CD14-positive monocyte (primary cell): ENCODE measurements around the gene POLR3G. TPM values are rescaled to one million over a fixed set of nuclear protein-coding genes. Genes with fewer than 3 reads are reported as not detected.
A peak's percentile ranks its signal among the peaks of the same experiment; 100 is the strongest.

Experiments
- DNase-seq, 3 donors: peaks; one replicate each; pipeline ENCODE4 v3.0.0-alpha.2; 2011 to 2022
- H2AFZ ChIP-seq: 2 replicates; pipeline ENCODE4 v1.6.0; 2012; ENCODE audit warnings: mild to moderate bottlenecking, low read depth, low read length, inconsistent platforms; ENCODE audit not compliant: insufficient read depth, poor library complexity, severe bottlenecking
- H3K27ac ChIP-seq, 2 donors: 1 replicate in 1 of 2; 2 replicates in 1 of 2; pipeline ENCODE4 v1.5.1; 2012 to 2013; ENCODE audit warnings: low read length in 2 of 2, control low read depth in 1 of 2, inconsistent platforms in 1 of 2, low read depth in 1 of 2, mild to moderate bottlenecking in 1 of 2
- H3K27me3 ChIP-seq, 2 donors: one replicate each; pipeline versions ENCODE4 v1.6.0 to v1.6.1; 2011 to 2013; ENCODE audit warnings: low read length in 2 of 2; ENCODE audit not compliant: control insufficient read depth in 2 of 2, insufficient read depth in 2 of 2
- H3K36me3 ChIP-seq, 2 donors: replicated peaks in 1 of 2; 1 replicate in 1 of 2; 2 replicates in 1 of 2; pipeline versions ENCODE4 v1.5.1 to v1.6.1; 2012 to 2013; ENCODE audit warnings: low read length in 2 of 2, control low read depth in 1 of 2, inconsistent platforms in 1 of 2, mild to moderate bottlenecking in 1 of 2; ENCODE audit not compliant: insufficient read depth in 2 of 2, control insufficient read depth in 1 of 2
- H3K4me1 ChIP-seq, 2 donors: 1 replicate in 1 of 2; 2 replicates in 1 of 2; pipeline versions ENCODE4 v1.5.1 to v1.6.1; 2012 to 2013; ENCODE audit warnings: low read length in 2 of 2, control low read depth in 1 of 2, inconsistent platforms in 1 of 2, mild to moderate bottlenecking in 1 of 2, moderate library complexity in 1 of 2; ENCODE audit not compliant: insufficient read depth in 2 of 2, control insufficient read depth in 1 of 2
- H3K4me2 ChIP-seq: replicated peaks from 2 replicates; pipeline ENCODE3; 2012; ENCODE audit warnings: low read length, moderate library complexity, mild to moderate bottlenecking; ENCODE audit not compliant: poor library complexity, severe bottlenecking; ENCODE audit errors: extremely low read depth
- H3K4me3 ChIP-seq, 3 experiments: fragments of 200-600 bp in 1 of 3; sonication (generic) in 1 of 3; replicated peaks in 1 of 3; 1 replicate in 2 of 3; 2 replicates in 1 of 3; pipeline ENCODE4 v1.5.1; 2011 to 2013; ENCODE audit warnings: low read length in 3 of 3, mild to moderate bottlenecking in 3 of 3, control low read depth in 2 of 3, low read depth in 2 of 3, inconsistent platforms in 1 of 3, moderate library complexity in 1 of 3
- H3K79me2 ChIP-seq: 2 replicates; pipeline ENCODE4 v1.6.0; 2012; ENCODE audit warnings: mild to moderate bottlenecking, control low read depth, inconsistent platforms, low read length, moderate library complexity; ENCODE audit not compliant: insufficient read depth
- H3K9ac ChIP-seq: 2 replicates; pipeline ENCODE4 v1.6.0; 2017; ENCODE audit warnings: low read length, mild to moderate bottlenecking; ENCODE audit not compliant: insufficient read depth, poor library complexity, severe bottlenecking
- H3K9me3 ChIP-seq, 2 donors: replicated peaks in 1 of 2; 1 replicate in 1 of 2; 2 replicates in 1 of 2; pipeline versions ENCODE4 v1.5.1 to v1.6.1; 2012 to 2013; ENCODE audit warnings: low read length in 2 of 2, control low read depth in 1 of 2; ENCODE audit not compliant: control insufficient read depth in 1 of 2, insufficient read depth in 1 of 2
- H4K20me1 ChIP-seq: 2 replicates; pipeline ENCODE4 v1.6.0; 2012; ENCODE audit warnings: mild to moderate bottlenecking, low read length, control low read depth, moderate library complexity; ENCODE audit not compliant: insufficient read depth
- H3K27ac Mint-ChIP-seq, 7 donors: one replicate each; pipeline ENCODE4 v1.8.0; 2020; ENCODE audit warnings: mild to moderate bottlenecking in 7 of 7, mixed read lengths in 7 of 7, moderate library complexity in 6 of 7, inconsistent platforms in 2 of 7
- H3K27me3 Mint-ChIP-seq, 3 donors: one replicate each; pipeline ENCODE4 v1.8.0; 2021 to 2022; ENCODE audit warnings: low read depth in 3 of 3, mild to moderate bottlenecking in 3 of 3, mixed read lengths in 3 of 3, moderate library complexity in 3 of 3, inconsistent platforms in 1 of 3
- H3K36me3 Mint-ChIP-seq, 2 donors: one replicate each; pipeline ENCODE4 v1.8.0; 2020; ENCODE audit warnings: mixed read lengths in 2 of 2, inconsistent platforms in 1 of 2, mild to moderate bottlenecking in 1 of 2
- H3K4me1 Mint-ChIP-seq: one replicate; pipeline ENCODE4 v1.8.0; 2020; ENCODE audit warnings: mild to moderate bottlenecking, mixed read lengths
- H3K4me3 Mint-ChIP-seq, 2 donors: one replicate each; pipeline ENCODE4 v1.8.0; 2020; ENCODE audit warnings: mild to moderate bottlenecking in 2 of 2, mixed read lengths in 2 of 2, moderate library complexity in 1 of 2
- H3K9me3 Mint-ChIP-seq, 7 donors: one replicate each; pipeline ENCODE4 v1.8.0; 2020 to 2022; ENCODE audit warnings: mixed read lengths in 7 of 7, mild to moderate bottlenecking in 6 of 7, moderate library complexity in 6 of 7, inconsistent platforms in 2 of 7
- WGBS: methylation state at CpG from one replicate; pipeline ENCODE4 v1.1.5; 2013; ENCODE audit warnings: missing lambda C conversion rate; ENCODE audit not compliant: insufficient coverage; 5-methylcytosine and 5-hydroxymethylcytosine counted together
- intact Hi-C, 2 donors: fragments of 100-400 bp; cut with micrococcal nuclease; formaldehyde crosslinking; loops; one replicate each; pipeline versions ENCODE4 v1.15.0 to v1.15.1; 2023
- polyA minus RNA-seq: library from RNA; depleted of rRNA, polyadenylated mRNA; stranded (reverse); fragments of >200 nt; gene quantifications from 2 replicates; pipeline ENCODE4 v1.2.3, GENCODE V29; 2012
- polyA plus RNA-seq, 3 donors: library from polyadenylated mRNA; depleted of rRNA in 1 of 3; unstranded in 2 of 3; stranded (reverse) in 1 of 3; fragments of 300-500 nt in 2 of 3; fragments of >200 nt in 1 of 3; fragmentation: Illumina TruSeq in 2 of 3; gene quantifications; 1 replicate in 2 of 3; 2 replicates in 1 of 3; pipeline ENCODE4 v1.2.3, GENCODE V29; 2012 to 2021
- total RNA-seq, 12 experiments: library from RNA in 1 of 12; stranded (reverse) in 1 of 12; fragments of 120-200 nt in 1 of 12; gene quantifications; one replicate each; pipeline ENCODE4 v1.2.4 and lab custom pipeline; 2013 to 2026; ENCODE audit warnings: mixed read lengths in 6 of 12, inconsistent platforms in 1 of 12
- TF ChIP-seq, protein P1 (sequence below): fragments of 200-600 bp; IDR thresholded peaks from one replicate; pipeline ENCODE4 v1.8.0; 2022; ENCODE audit warnings: antibody characterized with exemption, mild to moderate bottlenecking

POLR3G gene, protein sequence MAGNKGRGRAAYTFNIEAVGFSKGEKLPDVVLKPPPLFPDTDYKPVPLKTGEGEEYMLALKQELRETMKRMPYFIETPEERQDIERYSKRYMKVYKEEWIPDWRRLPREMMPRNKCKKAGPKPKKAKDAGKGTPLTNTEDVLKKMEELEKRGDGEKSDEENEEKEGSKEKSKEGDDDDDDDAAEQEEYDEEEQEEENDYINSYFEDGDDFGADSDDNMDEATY
- 0.23 TPM for total RNA-seq (2013)
- polyA plus RNA-seq: under 1 TPM; 0.07 to 0.36 (median 0.13) TPM
- not detected in 2 replicates for polyA minus RNA-seq
- 0.17 to 2.8 (median 0.41) reads per million in 11 experiments for total RNA-seq (lab: John Stamatoyannopoulos, UW)

DNA sequence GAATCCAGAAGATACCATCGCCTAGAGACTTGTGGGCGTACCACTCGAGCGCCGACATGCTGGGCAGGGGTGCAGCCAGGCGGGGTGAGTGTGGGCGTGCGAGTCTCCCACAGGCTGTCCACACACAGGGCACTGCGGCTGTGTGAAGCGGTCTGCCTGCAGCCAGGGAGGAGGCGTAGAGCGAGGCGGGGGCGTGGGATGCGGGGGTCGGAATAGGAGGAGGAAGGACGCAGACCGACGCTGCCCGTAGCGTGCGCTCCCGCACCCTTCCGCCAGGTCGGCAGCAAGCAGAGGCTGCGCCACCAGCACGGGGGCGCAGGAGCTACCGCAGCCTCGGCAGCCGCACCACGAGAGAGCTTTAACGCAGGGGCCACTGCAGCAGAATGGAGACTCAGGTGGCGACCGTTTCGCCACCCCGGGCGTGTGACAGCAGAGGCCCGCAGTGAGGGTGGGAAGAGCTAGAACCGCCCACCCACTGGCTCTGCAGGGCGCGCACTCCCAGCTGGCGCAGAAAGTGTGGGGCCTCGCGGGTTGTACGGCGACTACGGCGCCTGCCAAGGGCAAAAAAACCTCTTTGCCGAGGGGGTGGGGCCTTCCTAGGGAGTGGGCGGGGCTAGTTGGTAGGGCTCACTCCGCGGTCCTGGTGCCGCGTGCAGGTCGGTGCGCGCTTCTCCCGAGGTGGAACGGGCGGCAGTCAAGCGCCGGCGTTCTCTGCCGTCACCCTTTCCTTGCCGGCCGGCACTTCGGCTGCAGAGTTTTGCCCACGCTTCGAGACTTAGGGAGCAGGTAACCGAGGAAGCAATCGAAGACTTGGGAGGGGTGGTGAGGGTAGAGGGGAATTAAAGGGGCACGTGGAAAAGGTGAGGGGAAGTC lies at the start of gene POLR3G, which contains the start of gene MBLAC2:
Gene POLR3G, plus strand, starts transcription at position 630 of the 873 bp plus-strand sequence. CDS start 10,704 bp downstream, outside the sequence.
Gene MBLAC2, minus strand, starts transcription at position 537 of the 873 bp plus-strand sequence. Its CDS starts 479 bp downstream, at position 58.
- no peaks in the 10 kb centered on the region for H4K20me1 ChIP-seq
- peak; percentile 72 to 82 (median 80) for DNase-seq
- no peaks in the 10 kb centered on the region for H3K36me3 ChIP-seq
- H3K4me3 ChIP-seq: peak within 1 kb of the TSS; percentile 74 to 90 (median 79)
- H3K4me1 Mint-ChIP-seq: peaks cover 22% of the 10 kb centered on the region
- H3K4me1 ChIP-seq: peaks cover 19 to 22% of the 10 kb centered on the region in 2 donors
- peaks cover 3 to 7% (median 3%) of the 10 kb centered on the region in 3 donors for H3K27me3 Mint-ChIP-seq
- H3K4me2 ChIP-seq: peak within 1 kb of the TSS; percentile 97
- H3K36me3 Mint-ChIP-seq: peaks cover 0 to 3% of the 10 kb centered on the region in 2 donors
- no peaks in the 10 kb centered on the region for H3K27me3 ChIP-seq
- peak within 1 kb of the TSS; percentile 58 to 74 for H3K27ac ChIP-seq
- H3K79me2 ChIP-seq: peaks cover 6% of the 10 kb centered on the region
- no peaks in the 10 kb centered on the region for H3K9me3 ChIP-seq
- peak within 1 kb of the TSS; percentile 80 to 92 (median 88) for H3K27ac Mint-ChIP-seq
- TF ChIP-seq, protein P1, sequence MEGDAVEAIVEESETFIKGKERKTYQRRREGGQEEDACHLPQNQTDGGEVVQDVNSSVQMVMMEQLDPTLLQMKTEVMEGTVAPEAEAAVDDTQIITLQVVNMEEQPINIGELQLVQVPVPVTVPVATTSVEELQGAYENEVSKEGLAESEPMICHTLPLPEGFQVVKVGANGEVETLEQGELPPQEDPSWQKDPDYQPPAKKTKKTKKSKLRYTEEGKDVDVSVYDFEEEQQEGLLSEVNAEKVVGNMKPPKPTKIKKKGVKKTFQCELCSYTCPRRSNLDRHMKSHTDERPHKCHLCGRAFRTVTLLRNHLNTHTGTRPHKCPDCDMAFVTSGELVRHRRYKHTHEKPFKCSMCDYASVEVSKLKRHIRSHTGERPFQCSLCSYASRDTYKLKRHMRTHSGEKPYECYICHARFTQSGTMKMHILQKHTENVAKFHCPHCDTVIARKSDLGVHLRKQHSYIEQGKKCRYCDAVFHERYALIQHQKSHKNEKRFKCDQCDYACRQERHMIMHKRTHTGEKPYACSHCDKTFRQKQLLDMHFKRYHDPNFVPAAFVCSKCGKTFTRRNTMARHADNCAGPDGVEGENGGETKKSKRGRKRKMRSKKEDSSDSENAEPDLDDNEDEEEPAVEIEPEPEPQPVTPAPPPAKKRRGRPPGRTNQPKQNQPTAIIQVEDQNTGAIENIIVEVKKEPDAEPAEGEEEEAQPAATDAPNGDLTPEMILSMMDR: peak; percentile 55
- peak within 1 kb of the TSS; percentile 98 for H2AFZ ChIP-seq
- H3K9ac ChIP-seq: peak within 1 kb of the TSS; percentile 59
- H3K9me3 Mint-ChIP-seq: peaks cover 0 to 9% (median 3%) of the 10 kb centered on the region in 7 donors
- WGBS: under 1% methylated on average over 67 of the region's 73 CpGs
- intact Hi-C loops: loop anchor here (5.0 to 10.0 kb wide), 3 partner anchors 50 to 62 kb away; partner anchors contain the start of gene LYSMD3 (in 1 of the 2)
- H3K4me3 Mint-ChIP-seq: peak within 1 kb of the TSS; percentile 95 to 97

DNA sequence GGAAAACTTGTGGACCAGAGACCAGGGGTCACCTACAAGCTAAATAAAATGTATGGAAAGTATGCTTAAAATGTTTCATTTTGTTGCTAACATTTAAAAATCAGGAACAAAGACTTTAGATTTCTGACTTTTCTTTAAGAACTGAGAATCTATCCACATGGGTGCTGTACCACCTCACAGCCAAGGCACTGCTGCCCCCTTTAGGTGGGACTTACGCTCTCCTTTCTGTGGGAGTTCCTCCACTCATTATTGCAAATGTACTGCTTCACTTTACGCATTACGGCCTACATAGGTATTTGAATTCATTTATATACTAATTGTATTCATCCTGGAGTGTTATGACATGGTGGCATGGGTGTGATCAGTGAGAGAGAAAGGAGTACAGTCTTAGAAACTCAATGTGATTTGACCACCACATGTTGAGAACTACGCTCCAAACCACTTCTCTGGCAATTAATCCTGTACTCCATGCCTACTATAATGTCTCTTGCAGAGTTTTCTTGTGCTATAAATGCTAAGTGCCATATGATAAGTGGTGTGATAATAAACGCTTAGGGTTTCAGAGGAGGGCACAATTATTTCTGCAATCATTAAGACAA lies 40.4 kb upstream of the POLR3G start:
- H3K4me2 ChIP-seq: no peak overlapping the region
- Mint-ChIP-seq H3K27ac (no peak overlapping the region), H3K36me3 (no peaks in the 10 kb centered on the region), H3K9me3 (no peaks in the 10 kb centered on the region), H3K4me1 (no peaks in the 10 kb centered on the region), H3K4me3 (no peak overlapping the region), H3K27me3 (peaks cover 0 to 3% (median 0%) of the 10 kb centered on the region in 3 donors)
- no peaks in the 10 kb centered on the region for H4K20me1 ChIP-seq
- TF ChIP-seq, protein P1: peak; percentile 42
- H2AFZ ChIP-seq: no peak overlapping the region
- peak in 1 of 3 donors; percentile 10 for DNase-seq
- no peaks in the 10 kb centered on the region for H3K27me3 ChIP-seq
- H3K36me3 ChIP-seq: no peaks in the 10 kb centered on the region
- no peak overlapping the region for H3K9ac ChIP-seq
- H3K4me1 ChIP-seq: no peaks in the 10 kb centered on the region
- no peaks in the 10 kb centered on the region for H3K9me3 ChIP-seq
- WGBS: no CpG with 5 or more reads among the region's 5 CpGs
- no peak overlapping the region for H3K4me3 ChIP-seq
- no peaks in the 10 kb centered on the region for H3K79me2 ChIP-seq
- no peak overlapping the region for H3K27ac ChIP-seq
- intact Hi-C loops: no loop called here
